ENCODE data around the gene PGPEP1. TPM values are rescaled to one million over a fixed set of nuclear protein-coding genes. Genes with fewer than 3 reads are reported as not detected.
"Not testable (repeated sequence)": the region's sequence is repeated elsewhere in the genome, so short reads cannot be mapped to it uniquely, and the experiment has no call there.

Gene PGPEP1
- polyA plus RNA-seq, 1 of the 3 experiments (the other 2 are of a cell fraction), result 13.8 TPM

GRCh38 chr19:18399008-18399407 is 58.6 kb downstream of the PGPEP1 start:
- no peaks in the 10 kb centered on the region for H3K79me2 ChIP-seq (ENCODE audit: insufficient read depth)
- no peaks in the 10 kb centered on the region for H3K9me3 ChIP-seq
- H3K9ac ChIP-seq, result no peak overlapping the region
- H3K9me2 ChIP-seq, result no peaks in the 10 kb centered on the region
- no peaks in the 10 kb centered on the region for H4K20me1 ChIP-seq (ENCODE audit: insufficient read depth)
- no peaks in the 10 kb centered on the region for H3K27me3 ChIP-seq (ENCODE audit: insufficient read depth)
- no peaks in the 10 kb centered on the region for H3K4me1 ChIP-seq (ENCODE audit: control insufficient read depth in 1 of 2, insufficient read depth in 2 of 2, low read depth in 1 of 2, low read length in 1 of 2)
- no peak overlapping the region for H2AFZ ChIP-seq (ENCODE audit: low read depth)
- peaks cover 3% of the 10 kb centered on the region for H3F3A ChIP-seq (replicated peaks; ENCODE audit: insufficient read depth)
- no peak for DNase-seq
- POLR2A ChIA-PET, result no interaction called here
- no peak for TF ChIP-seq TEAD4 (IDR thresholded peaks at IDR 0.05; ENCODE audit: borderline replicate concordance, insufficient read depth)
- no peak for TF ChIP-seq SMC3 (IDR thresholded peaks at IDR 0.05; ENCODE audit: low read depth, low read length)
- 69% methylated on average over 6 of the region's 6 CpGs for WGBS (ENCODE audit: low lambda C conversion rate)
- no peak overlapping the region for H3K27ac ChIP-seq (ENCODE audit: low read depth in 2 of 2, low read length in 1 of 2)
- CTCF ChIA-PET, result interaction anchor here (0.6 to 3.9 kb wide), 5 partner anchors 11 to 50 kb away, joined by 3 to 25 read pairs (median 5); partner anchors contain the start of gene GDF15
- no peak overlapping the region for H3K4me3 ChIP-seq (ENCODE audit: low read depth in 2 of 2, low read length in 1 of 2)
- H3K36me3 ChIP-seq (replicated peaks in 1 of 2; ENCODE audit: control insufficient read depth in 1 of 2, insufficient read depth in 2 of 2, low read length in 1 of 2), result no peaks in the 10 kb centered on the region
- no peak overlapping the region for H3K4me2 ChIP-seq

DNA sequence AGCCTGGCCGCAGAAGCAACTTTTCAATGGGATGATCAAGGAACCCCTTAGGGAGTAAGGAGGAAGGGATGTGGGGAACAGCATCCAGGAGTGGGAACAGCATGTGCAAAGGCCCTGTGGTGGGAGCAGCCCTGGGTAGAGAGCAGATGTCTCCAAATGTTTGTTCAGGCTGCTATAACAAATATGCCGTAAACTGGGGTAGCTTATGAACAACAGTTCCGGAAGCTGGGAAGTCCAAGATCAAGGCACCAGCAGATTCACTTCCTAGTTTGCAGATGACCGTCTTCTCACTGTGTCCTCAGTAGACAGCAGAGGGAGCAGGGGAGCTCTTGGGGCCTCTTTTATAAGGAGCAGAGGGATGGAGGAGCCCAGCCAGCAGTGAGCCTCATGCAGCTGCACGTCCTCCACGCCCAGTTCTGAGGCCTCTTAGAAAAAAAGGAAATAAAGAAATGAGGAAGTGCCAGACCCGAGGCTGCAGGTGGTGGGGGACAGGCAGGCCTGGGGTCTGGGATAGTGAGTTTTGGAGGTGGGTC is 61.2 kb downstream of the PGPEP1 start:
- WGBS (ENCODE audit: low lambda C conversion rate), result 77% methylated on average over 7 of the region's 7 CpGs
- no peak for DNase-seq
- Histone ChIP-seq H3K4me3 (ENCODE audit: low read depth in 2 of 2, low read length in 1 of 2) (no peak overlapping the region), H2AFZ (ENCODE audit: low read depth) (no peak overlapping the region), H3K9ac (no peak overlapping the region), H3K4me1 (ENCODE audit: control insufficient read depth in 1 of 2, insufficient read depth in 2 of 2, low read depth in 1 of 2, low read length in 1 of 2) (no peaks in the 10 kb centered on the region), H3K9me2 (no peaks in the 10 kb centered on the region), H3K27me3 (ENCODE audit: insufficient read depth) (no peaks in the 10 kb centered on the region), H3K79me2 (ENCODE audit: insufficient read depth) (no peaks in the 10 kb centered on the region), H4K20me1 (ENCODE audit: insufficient read depth) (no peaks in the 10 kb centered on the region), H3F3A (replicated peaks; ENCODE audit: insufficient read depth) (peaks cover 3% of the 10 kb centered on the region), H3K36me3 (replicated peaks in 1 of 2; ENCODE audit: control insufficient read depth in 1 of 2, insufficient read depth in 2 of 2, low read length in 1 of 2) (no peaks in the 10 kb centered on the region), H3K4me2 (no peak overlapping the region), H3K9me3 (no peaks in the 10 kb centered on the region), H3K27ac (ENCODE audit: low read depth in 2 of 2, low read length in 1 of 2) (no peak overlapping the region)
- ChIA-PET CTCF (interaction anchor here (1.5 to 2.6 kb wide), 5 partner anchors 9 to 122 kb away, joined by 5 to 16 read pairs (median 7); no protein-coding TSS in a partner anchor), POLR2A (no interaction called here)
- TF ChIP-seq NRF1 (IDR thresholded peaks at IDR 0.05; ENCODE audit: low read depth, low read length) (no peak), FOSL2 (IDR thresholded peaks at IDR 0.05; ENCODE audit: borderline replicate concordance, low read depth) (no peak), JUND (IDR thresholded peaks at IDR 0.05) (no peak), CTCF (IDR thresholded peaks at IDR 0.05) (peak; percentile 31; the same call in 1 of the 2 replicates), EZH2phosphoT487 (IDR thresholded peaks at IDR 0.05; ENCODE audit: borderline replicate concordance, low read depth) (no peak), TCF12 (IDR thresholded peaks at IDR 0.05) (no peak)
- TF ChIP-seq, protein P1, sequence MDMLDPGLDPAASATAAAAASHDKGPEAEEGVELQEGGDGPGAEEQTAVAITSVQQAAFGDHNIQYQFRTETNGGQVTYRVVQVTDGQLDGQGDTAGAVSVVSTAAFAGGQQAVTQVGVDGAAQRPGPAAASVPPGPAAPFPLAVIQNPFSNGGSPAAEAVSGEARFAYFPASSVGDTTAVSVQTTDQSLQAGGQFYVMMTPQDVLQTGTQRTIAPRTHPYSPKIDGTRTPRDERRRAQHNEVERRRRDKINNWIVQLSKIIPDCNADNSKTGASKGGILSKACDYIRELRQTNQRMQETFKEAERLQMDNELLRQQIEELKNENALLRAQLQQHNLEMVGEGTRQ (IDR thresholded peaks at IDR 0.05; ENCODE audit: borderline replicate concordance, low read depth, low read length), result no peak

DNA sequence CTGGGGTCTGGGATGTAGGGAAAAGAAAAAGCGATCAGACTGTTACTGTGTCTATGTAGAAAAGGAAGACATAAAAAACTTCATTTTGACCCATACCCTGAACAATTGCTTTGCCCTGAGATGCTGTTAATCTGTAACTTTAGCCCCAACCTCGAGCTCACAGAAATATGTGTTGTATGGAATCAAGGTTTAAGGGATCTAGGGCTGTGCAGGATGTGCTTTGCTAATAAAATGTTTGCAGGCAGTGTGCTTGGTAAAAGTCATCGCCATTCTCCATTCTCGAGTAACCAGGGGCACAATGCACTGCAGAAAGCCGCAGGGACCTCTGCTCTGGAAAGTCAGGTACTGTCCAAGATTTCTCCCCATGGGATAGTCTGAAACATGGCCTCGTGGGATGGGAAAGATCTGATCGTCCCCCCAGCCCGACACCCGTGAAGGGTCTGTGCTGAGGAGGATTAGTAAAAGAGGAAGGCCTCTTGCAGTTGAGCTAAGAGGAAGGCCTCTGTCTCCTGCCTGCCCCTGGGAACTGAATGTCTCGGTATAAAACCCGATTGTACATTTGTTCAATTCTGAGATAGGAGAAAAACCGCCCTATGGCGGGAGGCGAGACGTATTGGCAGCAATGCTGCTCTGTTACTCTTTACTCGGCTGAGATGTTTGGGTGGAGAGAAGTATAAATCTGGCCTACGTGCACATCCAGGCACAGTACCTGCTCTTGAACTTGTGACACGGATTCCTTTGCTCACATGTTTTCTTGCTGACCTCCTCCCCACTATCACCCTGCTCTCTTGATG is 62.3 kb downstream of the PGPEP1 start:
- H3K27ac ChIP-seq (ENCODE audit: low read depth in 2 of 2, low read length in 1 of 2); DNase-seq; H3K9ac ChIP-seq; H3K36me3 ChIP-seq (replicated peaks in 1 of 2; ENCODE audit: control insufficient read depth in 1 of 2, insufficient read depth in 2 of 2, low read length in 1 of 2); H3K4me2 ChIP-seq; H3K79me2 ChIP-seq (ENCODE audit: insufficient read depth); H3K4me1 ChIP-seq (ENCODE audit: control insufficient read depth in 1 of 2, insufficient read depth in 2 of 2, low read depth in 1 of 2, low read length in 1 of 2); H4K20me1 ChIP-seq (ENCODE audit: insufficient read depth); H3K4me3 ChIP-seq (ENCODE audit: low read depth in 2 of 2, low read length in 1 of 2); H3K9me2 ChIP-seq; H3F3A ChIP-seq (replicated peaks; ENCODE audit: insufficient read depth); H2AFZ ChIP-seq (ENCODE audit: low read depth); H3K9me3 ChIP-seq; H3K27me3 ChIP-seq (ENCODE audit: insufficient read depth); POLR2A ChIA-PET: not testable (repeated sequence)
- WGBS (ENCODE audit: low lambda C conversion rate), result 86% methylated on average over 15 of the region's 18 CpGs
- CTCF ChIA-PET, result interaction anchor here (1.5 to 2.6 kb wide), 4 partner anchors 8 to 14 kb away, joined by 5 to 16 read pairs (median 10); no protein-coding TSS in a partner anchor

GRCh38 chr19:18405754-18406153 is 65.4 kb downstream of the PGPEP1 start:
- DNase-seq; H4K20me1 ChIP-seq (ENCODE audit: insufficient read depth); H3K27ac ChIP-seq (ENCODE audit: low read depth in 2 of 2, low read length in 1 of 2); H3K36me3 ChIP-seq (replicated peaks in 1 of 2; ENCODE audit: control insufficient read depth in 1 of 2, insufficient read depth in 2 of 2, low read length in 1 of 2); H3K79me2 ChIP-seq (ENCODE audit: insufficient read depth); POLR2A ChIA-PET; H3K9me3 ChIP-seq; H3K9me2 ChIP-seq; H3K9ac ChIP-seq; H3K4me2 ChIP-seq; H3K4me1 ChIP-seq (ENCODE audit: control insufficient read depth in 1 of 2, insufficient read depth in 2 of 2, low read depth in 1 of 2, low read length in 1 of 2); H3K4me3 ChIP-seq (ENCODE audit: low read depth in 2 of 2, low read length in 1 of 2); H3F3A ChIP-seq (replicated peaks; ENCODE audit: insufficient read depth); H2AFZ ChIP-seq (ENCODE audit: low read depth); H3K27me3 ChIP-seq (ENCODE audit: insufficient read depth): not testable (repeated sequence)
- CTCF ChIA-PET, result interaction anchor here (1.5 to 2.8 kb wide), 3 partner anchors 8 to 56 kb away, joined by 5 to 15 read pairs (median 12); no protein-coding TSS in a partner anchor
- WGBS (ENCODE audit: low lambda C conversion rate), result 93% methylated on average over 11 of the region's 11 CpGs

All from SK-N-SH (cell line).